Natural killer cell (primary cell): Measurements from ENCODE around the gene GIGYF1. TPM values are rescaled to one million over a fixed set of nuclear protein-coding genes. Genes with fewer than 3 reads are reported as not detected.
A peak's percentile ranks its signal among the peaks of the same experiment; 100 is the strongest.
"Not testable (repeated sequence)": the region's sequence is repeated elsewhere in the genome, so short reads cannot be mapped to it uniquely, and the experiment has no call there.

Experiments
- ATAC-seq, 3 donors: fragments of 150-1000 bp in 2 of 3; fragments of 200-7000 bp in 1 of 3; cut with Tn5 transposase; 1 replicate in 1 of 3; 2 replicates in 2 of 3; pipeline ENCODE4 v1.10.0; 2021; ENCODE audit warnings: mild to moderate bottlenecking in 2 of 3, moderate library complexity in 2 of 3
- DNase-seq, 2 donors: peaks; one replicate each; pipeline versions ENCODE4 v3.0.0 to v3.0.0-alpha.2; 2013 to 2021; ENCODE audit warnings: mixed read lengths in 1 of 2
- H3K27ac ChIP-seq: one replicate; pipeline ENCODE4 v1.5.1; 2013; ENCODE audit warnings: mild to moderate bottlenecking, low read length
- H3K27me3 ChIP-seq: one replicate; pipeline ENCODE4 v1.6.1; 2013; ENCODE audit warnings: low read length; ENCODE audit not compliant: control insufficient read depth, insufficient read depth
- H3K36me3 ChIP-seq: one replicate; pipeline ENCODE4 v1.6.1; 2013; ENCODE audit warnings: low read length; ENCODE audit not compliant: control insufficient read depth, insufficient read depth
- H3K4me1 ChIP-seq: one replicate; pipeline ENCODE4 v1.6.1; 2013; ENCODE audit warnings: low read length; ENCODE audit not compliant: control insufficient read depth, insufficient read depth
- H3K4me3 ChIP-seq: one replicate; pipeline ENCODE4 v1.5.1; 2013; ENCODE audit warnings: low read length
- H3K9me3 ChIP-seq: one replicate; pipeline ENCODE4 v1.6.1; 2013; ENCODE audit warnings: low read length; ENCODE audit not compliant: control insufficient read depth, insufficient read depth
- H3K27ac Mint-ChIP-seq, 2 donors: one replicate each; pipeline ENCODE4 v1.8.0; 2022; ENCODE audit warnings: mild to moderate bottlenecking in 2 of 2, mixed read lengths in 2 of 2, moderate library complexity in 1 of 2
- H3K27me3 Mint-ChIP-seq, 2 donors: one replicate each; pipeline ENCODE4 v1.8.0; 2022; ENCODE audit warnings: low read depth in 2 of 2, mixed read lengths in 2 of 2
- H3K36me3 Mint-ChIP-seq: one replicate; pipeline ENCODE4 v1.8.0; 2022; ENCODE audit warnings: mixed read lengths
- H3K4me1 Mint-ChIP-seq, 2 donors: one replicate each; pipeline ENCODE4 v1.8.0; 2022; ENCODE audit warnings: mixed read lengths in 2 of 2
- H3K4me3 Mint-ChIP-seq: one replicate; pipeline ENCODE4 v1.8.0; 2022; ENCODE audit warnings: mild to moderate bottlenecking, moderate library complexity, mixed read lengths
- H3K9me3 Mint-ChIP-seq, 2 donors: one replicate each; pipeline ENCODE4 v1.8.0; 2022; ENCODE audit warnings: mixed read lengths in 2 of 2
- WGBS: methylation state at CpG from one replicate; pipeline ENCODE4 v1.1.7; 2013; ENCODE audit warnings: missing lambda C conversion rate; ENCODE audit not compliant: insufficient coverage; 5-methylcytosine and 5-hydroxymethylcytosine counted together
- intact Hi-C: fragments of 100-400 bp; cut with micrococcal nuclease; formaldehyde crosslinking; loops from one replicate; pipeline ENCODE4 v1.14.2; 2022
- total RNA-seq, 4 donors: library from RNA; stranded (reverse); fragments of 120-200 nt in 1 of 4; gene quantifications; one replicate each; pipeline versions ENCODE4 v1.2.3 to v1.2.4, GENCODE V29; 2013 to 2022
- TF ChIP-seq, protein P1 (sequence below): fragments of 200-600 bp; IDR thresholded peaks from one replicate; pipeline ENCODE4 v1.8.0; 2022; ENCODE audit warnings: antibody characterized with exemption

The GIGYF1 gene
- total RNA-seq, 3 donors from 2014 or later (not counting 1 experiment from before 2014, with no cell fraction given), result 92.0 to 102 (median 101) TPM

DNA sequence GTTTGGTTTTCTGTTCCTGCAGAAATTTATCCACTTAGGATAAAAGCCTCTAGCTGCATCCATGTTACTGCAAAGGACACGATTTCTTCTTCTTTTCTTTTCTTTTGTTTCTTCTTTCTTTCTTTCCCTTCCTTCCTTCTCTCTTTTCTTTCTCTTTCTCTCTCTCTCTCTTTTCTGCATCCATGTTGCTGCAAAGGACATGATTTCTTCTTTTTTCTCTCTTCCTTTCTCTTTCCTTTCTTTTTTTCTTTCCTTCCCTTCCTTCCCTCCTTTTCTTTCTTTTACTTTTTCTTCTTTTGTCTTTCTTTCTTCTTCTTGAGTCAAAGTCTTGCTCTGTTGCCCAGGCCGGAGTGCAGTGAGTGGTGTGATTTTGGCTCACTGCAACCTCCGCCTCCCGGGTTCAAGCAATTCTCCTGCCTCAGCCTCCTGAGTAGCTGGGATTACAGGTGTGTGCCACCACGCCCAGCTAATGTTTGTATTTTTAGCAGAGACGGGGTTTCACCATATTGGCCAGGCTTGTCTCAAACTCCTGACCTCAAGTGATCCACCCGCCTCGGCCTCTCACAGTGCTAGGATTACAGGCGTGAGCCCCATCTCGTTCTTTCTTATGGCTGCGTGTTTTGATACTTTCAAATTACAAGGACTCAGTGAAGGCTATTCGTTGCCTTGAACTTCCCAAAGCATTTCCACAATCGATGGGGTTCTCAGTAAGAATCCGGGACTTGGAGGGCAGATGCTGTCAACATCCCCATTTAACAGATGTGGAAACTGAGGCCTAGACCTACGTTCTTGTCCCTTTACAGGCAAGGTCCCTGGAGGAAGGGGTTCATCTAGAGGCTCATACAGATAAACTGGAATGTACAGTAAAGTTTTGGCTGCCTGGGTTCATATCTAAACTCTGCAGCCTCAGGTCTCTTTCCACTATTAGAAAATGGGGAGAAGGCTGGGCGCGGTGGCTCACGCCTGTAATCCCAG lies 22.4 kb downstream of the GIGYF1 start:
- peaks cover 17% of the 10 kb centered on the region for H3K4me1 ChIP-seq
- ATAC-seq (no peak), DNase-seq (no peak)
- TF ChIP-seq, protein P1, sequence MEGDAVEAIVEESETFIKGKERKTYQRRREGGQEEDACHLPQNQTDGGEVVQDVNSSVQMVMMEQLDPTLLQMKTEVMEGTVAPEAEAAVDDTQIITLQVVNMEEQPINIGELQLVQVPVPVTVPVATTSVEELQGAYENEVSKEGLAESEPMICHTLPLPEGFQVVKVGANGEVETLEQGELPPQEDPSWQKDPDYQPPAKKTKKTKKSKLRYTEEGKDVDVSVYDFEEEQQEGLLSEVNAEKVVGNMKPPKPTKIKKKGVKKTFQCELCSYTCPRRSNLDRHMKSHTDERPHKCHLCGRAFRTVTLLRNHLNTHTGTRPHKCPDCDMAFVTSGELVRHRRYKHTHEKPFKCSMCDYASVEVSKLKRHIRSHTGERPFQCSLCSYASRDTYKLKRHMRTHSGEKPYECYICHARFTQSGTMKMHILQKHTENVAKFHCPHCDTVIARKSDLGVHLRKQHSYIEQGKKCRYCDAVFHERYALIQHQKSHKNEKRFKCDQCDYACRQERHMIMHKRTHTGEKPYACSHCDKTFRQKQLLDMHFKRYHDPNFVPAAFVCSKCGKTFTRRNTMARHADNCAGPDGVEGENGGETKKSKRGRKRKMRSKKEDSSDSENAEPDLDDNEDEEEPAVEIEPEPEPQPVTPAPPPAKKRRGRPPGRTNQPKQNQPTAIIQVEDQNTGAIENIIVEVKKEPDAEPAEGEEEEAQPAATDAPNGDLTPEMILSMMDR, result no peak
- H3K9me3 Mint-ChIP-seq, result no peaks in the 10 kb centered on the region
- H3K9me3 ChIP-seq, result no peaks in the 10 kb centered on the region
- peaks cover 0 to 22% of the 10 kb centered on the region in 2 donors for H3K4me1 Mint-ChIP-seq
- H3K36me3 ChIP-seq, result peaks cover 4% of the 10 kb centered on the region
- no peak overlapping the region for H3K4me3 ChIP-seq
- H3K36me3 Mint-ChIP-seq, result no peaks in the 10 kb centered on the region
- no peak overlapping the region for H3K27ac ChIP-seq
- no peaks in the 10 kb centered on the region for H3K27me3 Mint-ChIP-seq
- 95% methylated on average over 18 of the region's 18 CpGs for WGBS
- H3K4me3 Mint-ChIP-seq, result peak overlapping the region; percentile 95
- intact Hi-C loops, result loop anchor here (5.0 to 10.0 kb wide), 2 partner anchors 39 to 567 kb away; partner anchors contain the start of genes AP4M1 and MCM7
- no peaks in the 10 kb centered on the region for H3K27me3 ChIP-seq
- H3K27ac Mint-ChIP-seq, result peak overlapping the region in 1 of 2 donors; percentile 90

DNA sequence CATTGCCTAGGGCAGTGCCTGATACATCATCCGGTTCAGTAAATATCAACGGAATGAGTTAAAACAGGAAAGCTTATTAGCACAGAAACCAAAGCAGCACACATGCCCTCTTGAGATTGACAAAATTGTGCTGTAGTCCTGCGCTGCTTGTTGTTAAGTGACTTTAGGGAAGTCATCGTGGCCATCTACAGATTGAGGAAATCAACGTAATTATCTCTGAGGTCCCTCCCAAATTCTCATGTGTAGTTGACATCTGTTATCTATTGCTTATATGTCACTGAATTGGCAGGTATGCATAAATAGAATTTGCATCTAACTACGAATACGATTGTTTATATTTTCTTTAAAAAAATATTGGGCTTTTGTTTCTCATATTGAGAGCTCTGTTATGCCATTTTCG lies 24.0 kb downstream of the GIGYF1 start:
- peaks cover 11% of the 10 kb centered on the region for H3K4me1 ChIP-seq
- ATAC-seq, result no peak
- H3K4me3 Mint-ChIP-seq, result no peak overlapping the region
- H3K4me3 ChIP-seq, result no peak overlapping the region
- TF ChIP-seq, protein P1, result no peak
- H3K36me3 Mint-ChIP-seq, result no peaks in the 10 kb centered on the region
- no peaks in the 10 kb centered on the region for H3K27me3 Mint-ChIP-seq
- 68% methylated on average over 7 of the region's 8 CpGs for WGBS
- H3K27me3 ChIP-seq, result no peaks in the 10 kb centered on the region
- intact Hi-C loops, result loop anchor here (5.0 to 10.0 kb wide), 2 partner anchors 38 to 565 kb away; partner anchors contain the start of genes AP4M1 and MCM7
- no peaks in the 10 kb centered on the region for H3K9me3 ChIP-seq
- no peak overlapping the region for H3K27ac Mint-ChIP-seq
- no peaks in the 10 kb centered on the region for H3K36me3 ChIP-seq
- no peak overlapping the region for H3K27ac ChIP-seq
- H3K9me3 Mint-ChIP-seq, result no peaks in the 10 kb centered on the region
- H3K4me1 Mint-ChIP-seq, result peaks cover 0 to 16% of the 10 kb centered on the region in 2 donors
- DNase-seq, result no peak

DNA sequence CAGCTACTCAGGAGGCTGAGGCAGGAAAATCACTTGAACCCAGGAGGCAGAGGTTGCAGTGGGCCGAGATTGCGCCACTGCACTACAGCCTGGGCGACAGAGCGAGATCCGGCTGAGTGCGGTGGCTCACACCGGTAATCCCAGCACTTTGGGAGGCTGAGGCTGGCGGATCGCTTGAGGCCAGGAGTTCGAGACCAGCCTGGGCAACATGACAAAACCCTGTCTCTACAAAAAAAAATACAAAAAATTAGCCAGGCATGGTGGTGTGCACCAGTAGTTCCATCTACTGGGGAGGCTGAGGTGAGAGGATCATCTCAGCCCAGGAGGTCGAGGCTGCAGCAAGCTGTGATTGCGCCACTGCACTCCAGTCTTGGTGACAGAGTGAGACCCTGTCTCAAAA lies 24.9 kb downstream of the GIGYF1 start:
- H3K27me3 ChIP-seq, DNase-seq, H3K4me3 ChIP-seq, H3K4me3 Mint-ChIP-seq, intact Hi-C loops, H3K27ac ChIP-seq, H3K27me3 Mint-ChIP-seq, H3K9me3 ChIP-seq, H3K36me3 Mint-ChIP-seq, H3K4me1 Mint-ChIP-seq, H3K9me3 Mint-ChIP-seq, H3K36me3 ChIP-seq, ATAC-seq, H3K27ac Mint-ChIP-seq: not testable (repeated sequence)
- 97% methylated on average over 11 of the region's 12 CpGs for WGBS
- peaks cover 11% of the 10 kb centered on the region for H3K4me1 ChIP-seq

DNA sequence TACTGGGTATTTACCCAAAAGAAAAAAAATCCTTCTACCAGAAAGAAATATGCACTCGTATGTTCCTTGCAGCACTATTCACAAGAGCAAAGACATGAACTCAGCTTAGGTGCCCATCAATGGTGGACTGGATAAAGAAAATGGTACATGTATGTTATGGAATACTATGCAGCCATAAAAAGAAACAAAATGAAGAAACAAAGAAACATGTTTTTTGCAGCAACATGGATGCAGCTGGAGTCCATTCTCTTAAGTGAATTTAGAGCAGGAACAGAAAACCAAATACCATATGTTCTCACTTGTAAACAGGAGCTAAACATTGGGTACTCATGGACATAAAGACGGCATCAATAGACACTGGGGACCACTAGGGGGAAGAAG lies 26.0 kb downstream of the GIGYF1 start:
- DNase-seq, result no peak
- no peak overlapping the region for H3K4me3 ChIP-seq
- H3K27me3 Mint-ChIP-seq, result no peaks in the 10 kb centered on the region
- no peak overlapping the region for H3K27ac Mint-ChIP-seq
- H3K9me3 Mint-ChIP-seq, result no peaks in the 10 kb centered on the region
- no peaks in the 10 kb centered on the region for H3K36me3 Mint-ChIP-seq
- H3K27me3 ChIP-seq, result no peaks in the 10 kb centered on the region
- H3K4me1 ChIP-seq, result peaks cover 7% of the 10 kb centered on the region
- no peak overlapping the region for H3K4me3 Mint-ChIP-seq
- no peak for ATAC-seq
- H3K36me3 ChIP-seq, result no peaks in the 10 kb centered on the region
- WGBS, result 93% methylated on average over 1 of the region's 2 CpGs
- H3K27ac ChIP-seq, result no peak overlapping the region
- TF ChIP-seq, protein P1, result no peak
- H3K4me1 Mint-ChIP-seq, result peaks cover 0 to 1% of the 10 kb centered on the region in 2 donors
- intact Hi-C loops, result no loop called here
- no peaks in the 10 kb centered on the region for H3K9me3 ChIP-seq
